GM18867 (cell line): ENCODE data around the gene CHID1.

Experiments
- ATAC-seq: cut with Tn5 transposase; IDR thresholded peaks from one replicate; pipeline ENCODE4 v1.9.1; 2021; ENCODE audit warnings: mild to moderate bottlenecking, moderate library complexity; ENCODE audit not compliant: unreplicated experiment

Gene CHID1

GRCh38 chr11:837990-838307, 72.7 kb downstream of the CHID1 start:
- ATAC-seq, result no peak

DNA sequence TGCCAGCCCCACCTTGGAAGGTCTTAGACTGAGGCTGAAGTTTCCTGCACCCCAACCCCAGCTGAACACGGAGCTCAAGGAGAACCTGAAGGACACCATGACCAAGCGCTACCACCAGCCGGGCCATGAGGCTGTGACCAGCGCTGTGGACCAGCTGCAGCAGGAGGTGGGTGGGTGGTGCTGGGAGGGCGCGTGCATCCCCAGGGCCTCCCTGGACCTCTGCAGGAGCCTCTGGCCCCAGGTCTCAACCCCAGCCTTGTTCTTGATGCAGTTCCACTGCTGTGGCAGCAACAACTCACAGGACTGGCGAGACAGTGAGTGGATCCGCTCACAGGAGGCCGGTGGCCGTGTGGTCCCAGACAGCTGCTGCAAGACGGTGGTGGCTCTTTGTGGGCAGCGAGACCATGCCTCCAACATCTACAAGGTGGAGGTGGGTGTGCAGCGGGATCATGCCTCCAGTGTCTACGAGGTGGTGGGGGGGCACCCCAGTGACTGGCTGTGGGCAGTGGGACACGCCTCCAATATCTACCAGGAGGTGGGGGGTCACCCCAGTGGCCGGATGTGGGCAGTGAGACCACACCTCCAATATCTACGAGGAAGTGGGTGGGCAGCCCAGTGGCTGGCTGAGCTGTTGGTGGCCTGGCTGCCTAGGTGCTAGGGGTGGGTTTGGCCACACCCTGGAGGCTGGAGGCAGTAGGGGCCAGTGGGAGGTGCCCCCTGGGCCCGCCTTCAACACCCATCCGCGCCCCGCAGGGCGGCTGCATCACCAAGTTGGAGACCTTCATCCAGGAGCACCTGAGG, 73.2 kb downstream of the CHID1 start:
- no peak for ATAC-seq

DNA sequence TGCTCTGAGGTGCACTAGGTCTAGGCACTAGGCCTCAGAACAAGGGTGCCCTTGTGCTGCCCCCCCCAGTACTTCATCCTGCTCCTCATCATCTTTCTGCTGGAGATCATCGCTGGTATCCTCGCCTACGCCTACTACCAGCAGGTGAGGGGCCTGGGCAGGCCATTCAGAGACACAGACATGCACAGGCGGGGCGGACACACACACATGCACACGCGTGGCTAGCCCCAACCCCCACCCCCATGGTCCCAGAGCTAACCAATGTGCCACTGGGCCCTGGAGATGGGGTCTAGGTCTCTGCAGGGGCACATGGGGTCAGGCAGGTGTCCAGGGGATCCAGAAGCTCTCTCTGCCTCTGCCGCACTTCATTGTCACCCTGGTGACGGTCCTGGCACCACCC, 73.9 kb downstream of the CHID1 start:
- ATAC-seq, result no peak

DNA sequence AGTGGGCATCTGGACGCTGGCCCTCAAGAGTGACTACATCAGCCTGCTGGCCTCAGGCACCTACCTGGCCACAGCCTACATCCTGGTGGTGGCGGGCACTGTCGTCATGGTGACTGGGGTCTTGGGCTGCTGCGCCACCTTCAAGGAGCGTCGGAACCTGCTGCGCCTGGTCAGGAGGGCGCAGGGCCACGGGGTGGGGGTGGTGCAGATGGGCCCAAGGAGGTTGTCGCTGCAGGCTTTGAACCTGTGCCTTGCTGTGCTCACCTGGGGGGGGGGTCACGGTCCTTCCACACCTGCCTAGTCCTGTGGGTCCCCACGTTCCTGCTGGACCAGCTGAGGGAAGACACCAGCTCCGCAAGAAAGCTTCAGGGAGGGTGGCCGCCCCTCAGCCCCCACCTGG, 74.3 kb downstream of the CHID1 start:
- ATAC-seq, result no peak

GRCh38 chr11:834371-835316, 76.0 kb downstream of the CHID1 start:
- ATAC-seq, result no peak

DNA sequence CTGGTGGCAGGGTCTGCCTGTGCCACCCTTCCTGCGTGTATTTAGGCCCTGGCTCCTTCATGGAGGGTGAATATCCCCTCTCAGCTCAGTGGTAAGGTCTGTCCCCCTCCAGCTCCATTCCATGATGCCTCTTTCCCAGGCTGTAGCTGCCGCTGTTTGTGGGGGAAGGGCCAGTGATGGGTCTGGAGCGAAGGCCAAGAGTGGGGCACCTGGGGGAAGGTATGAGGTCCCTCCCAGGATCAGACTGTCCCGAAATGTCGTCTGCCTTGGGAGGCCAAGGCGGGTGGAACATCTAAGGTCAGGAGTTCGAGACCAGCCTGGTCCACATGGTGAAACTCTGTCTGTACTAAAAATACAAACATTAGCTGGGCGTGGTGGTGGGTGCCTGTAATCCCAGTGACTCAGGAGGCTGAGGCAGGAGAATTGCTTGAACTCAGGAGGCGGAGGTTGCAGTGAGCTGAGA, 76.7 kb downstream of the CHID1 start:
- no peak for ATAC-seq

- ATAC-seq, result no peak
Observed at GRCh38 chr11:833114-833791, 77.4 kb downstream of the CHID1 start.

DNA sequence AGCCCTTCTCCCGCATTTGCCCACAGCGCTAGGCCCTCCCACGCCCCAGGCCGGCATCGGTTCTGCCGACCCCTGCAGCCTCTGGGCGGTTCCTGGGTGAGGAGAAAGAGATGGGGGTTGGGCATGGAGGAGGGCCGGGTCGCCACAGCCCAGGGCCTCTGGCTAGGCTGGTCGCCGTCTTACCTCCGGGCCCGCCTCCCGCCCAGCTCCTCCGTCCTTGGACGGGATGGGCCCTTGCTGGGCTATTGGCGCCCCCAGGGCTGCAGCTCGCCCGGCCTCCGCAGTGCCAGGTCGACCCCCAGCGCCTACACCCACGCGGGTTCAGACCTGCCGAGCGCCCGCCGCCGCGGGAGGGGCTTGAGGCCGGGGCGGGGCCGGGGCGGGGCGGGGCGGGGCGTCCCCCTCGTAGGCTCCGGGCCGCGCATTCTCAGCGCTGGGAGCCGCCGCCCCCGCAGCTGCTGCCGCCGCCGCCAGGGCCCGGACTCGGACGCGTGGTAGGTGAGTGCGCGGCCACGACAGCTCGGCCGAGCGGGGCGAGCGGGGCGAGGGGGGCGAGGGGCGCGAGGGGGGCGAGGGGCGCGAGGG, 78.0 kb downstream of the CHID1 start, which contains the start of gene CD151:
Gene CD151 (plus strand): TSS at position 424 of the 585 bp plus-strand sequence. CDS start 3,118 bp downstream, outside the sequence.
- peak; percentile 47 for ATAC-seq

- ATAC-seq, result no peak
Observed at GRCh38 chr11:831961-832528, 78.6 kb downstream of the CHID1 start.

- no peak for ATAC-seq
Observed at GRCh38 chr11:831118-831864, 79.3 kb downstream of the CHID1 start.

GRCh38 chr11:830295-831117, 80.1 kb downstream of the CHID1 start:
- ATAC-seq, result peak; percentile 32

GRCh38 chr11:829847-830294, 80.7 kb downstream of the CHID1 start:
- ATAC-seq, result no peak

DNA sequence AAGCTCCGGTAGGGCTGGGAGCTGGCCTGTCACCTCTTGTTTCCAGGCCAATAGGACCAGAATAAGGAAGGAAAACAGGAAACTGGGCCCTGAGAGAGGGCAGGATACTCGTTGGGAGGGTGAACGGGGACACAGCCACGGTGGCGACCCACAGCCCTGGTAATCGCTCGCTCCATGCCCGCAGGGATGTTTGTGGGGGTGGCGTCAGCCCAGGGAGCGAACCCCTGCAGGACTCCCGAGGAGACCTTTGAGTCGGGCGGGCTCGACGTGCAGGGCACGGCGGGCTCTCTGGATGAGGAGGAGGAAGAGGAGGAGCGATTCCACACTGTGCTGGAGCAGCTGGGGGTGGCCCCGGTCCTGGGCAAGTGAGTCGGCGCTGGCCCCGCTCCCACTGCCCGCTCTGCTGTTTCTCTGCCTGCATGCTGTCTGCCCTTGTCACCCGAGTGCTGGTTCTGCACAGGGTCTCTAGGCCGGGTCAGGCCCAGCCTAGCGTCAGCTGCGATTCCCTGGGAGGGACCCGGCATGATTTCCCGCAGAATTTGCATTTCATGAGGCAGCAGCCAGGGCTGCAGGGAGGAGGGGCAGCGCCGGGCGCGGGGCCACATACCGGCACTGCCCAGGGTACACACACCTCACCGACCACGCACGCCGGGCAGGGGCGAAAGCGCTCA, 81.3 kb downstream of the CHID1 start:
- no peak for ATAC-seq

DNA sequence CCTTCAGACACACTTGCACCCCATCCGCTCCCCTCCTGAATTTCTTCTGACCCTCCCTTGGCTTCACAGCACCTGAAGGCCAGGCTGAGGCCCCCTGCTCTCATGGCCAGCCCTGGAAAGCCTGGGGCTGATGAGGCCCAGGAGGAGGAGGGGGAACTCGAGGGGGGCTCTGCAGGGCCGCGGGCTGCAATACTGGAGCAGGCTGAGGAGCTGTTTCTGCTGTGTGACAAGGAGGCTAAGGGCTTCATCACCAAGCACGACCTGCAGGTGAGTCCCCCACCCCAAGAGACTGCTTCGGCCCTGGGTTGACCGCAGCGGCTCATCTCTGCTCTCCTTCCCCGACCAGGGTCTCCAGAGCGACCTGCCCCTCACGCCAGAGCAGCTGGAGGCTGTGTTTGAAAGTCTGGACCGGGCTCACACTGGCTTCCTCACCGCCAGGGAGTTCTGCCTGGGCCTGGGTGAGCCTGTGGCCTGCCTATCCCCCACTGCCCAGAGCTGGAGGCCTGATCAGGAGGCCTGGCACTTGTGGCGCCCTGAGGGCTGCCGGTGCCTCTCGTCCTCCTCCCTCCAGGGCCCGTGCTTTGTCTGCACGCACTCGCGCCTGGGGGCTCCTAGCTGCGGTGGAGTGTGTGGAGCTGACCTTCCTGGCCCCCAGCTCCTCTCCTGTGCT, 82.0 kb downstream of the CHID1 start:
- ATAC-seq, result no peak

GRCh38 chr11:827897-828192, 82.8 kb downstream of the CHID1 start, which contains the start of gene CRACR2B:
Gene CRACR2B, plus strand, starts transcription at chr11:827919. Its CDS starts 689 bp downstream, at chr11:828608.
- ATAC-seq, result no peak

DNA sequence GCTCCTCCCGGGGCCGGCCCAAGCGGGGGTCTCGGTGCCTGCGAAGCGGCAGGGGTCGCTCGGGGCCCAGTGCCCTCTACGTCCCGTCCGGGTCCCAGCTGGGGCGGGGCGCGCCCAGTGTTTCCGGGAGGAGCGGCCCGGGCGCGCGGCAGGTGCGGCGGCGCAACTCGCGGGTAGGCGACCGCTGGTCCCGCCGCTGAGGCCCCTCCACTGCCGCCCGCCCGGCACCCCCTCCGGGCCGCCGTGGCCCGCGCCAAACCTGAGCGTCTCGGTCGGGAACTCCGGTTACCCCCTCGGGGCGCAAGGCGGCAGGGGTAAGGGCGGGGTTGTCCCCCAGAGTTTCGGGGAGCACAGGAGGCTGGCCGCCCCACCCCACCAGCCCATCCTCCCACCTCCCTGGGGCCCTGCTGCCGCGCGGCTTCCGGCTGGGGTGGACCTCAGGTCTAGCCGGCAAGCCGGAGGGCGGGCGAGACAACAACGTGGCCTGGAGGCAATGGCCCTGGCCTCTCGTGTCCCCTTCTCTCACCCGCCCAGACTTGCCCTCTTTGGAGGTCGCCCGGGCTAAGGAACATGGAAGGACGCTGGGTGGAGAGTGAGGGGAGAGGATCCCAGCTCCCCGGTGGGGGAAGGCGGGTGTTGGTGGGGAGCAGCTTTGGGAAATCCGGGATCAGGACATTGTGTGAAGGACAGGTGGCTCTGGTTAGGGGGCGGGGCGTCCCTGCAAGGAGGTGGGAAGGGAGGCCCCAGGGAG, 83.3 kb downstream of the CHID1 start:
- peak; percentile 40 for ATAC-seq

DNA sequence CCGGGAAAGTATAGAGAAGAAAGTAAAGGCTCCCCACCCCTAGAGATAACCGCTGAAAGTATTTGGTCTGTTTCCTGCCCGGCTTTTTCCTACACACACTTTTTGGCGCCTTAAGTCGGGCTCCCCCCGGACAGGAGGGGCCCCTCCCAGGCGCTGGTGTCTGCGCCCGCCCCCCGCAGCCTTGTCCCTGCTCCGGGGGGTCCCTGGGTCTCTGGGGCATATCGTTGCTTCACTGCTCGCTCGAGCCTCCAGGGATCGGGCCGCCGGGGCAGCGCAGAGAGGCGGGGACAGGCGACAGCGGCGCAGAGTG, 83.8 kb downstream of the CHID1 start:
- no peak for ATAC-seq
